Heart left ventricle (tissue), 13 donors: ENCODE results near the gene WNK2.

Source experiments
- POLR2A ChIP-seq, 2 donors: fragments of 450-650 bp; IDR thresholded peaks; one replicate each; pipeline ENCODE4 v1.6.1; 2017; ENCODE audit warnings: antibody characterized with exemption in 2 of 2, mild to moderate bottlenecking in 2 of 2, moderate library complexity in 2 of 2
- TF ChIP-seq, protein P1 (sequence below), 12 donors: fragments of 200-600 bp; sonication (generic) in 4 of 12; IDR thresholded peaks; one replicate each; pipeline versions ENCODE4 v1.5.0 to v1.8.0; 2018 to 2022; ENCODE audit warnings: antibody characterized with exemption in 12 of 12, mild to moderate bottlenecking in 5 of 12
- donor health status: ischemic (EF 13 %, LVEDD 7.1; RV severe dilation, severe dysfunction).
- donor health status: DM: no; HTN: yes; CAD: no.
- donor health status: DM: no; HTN: no; CAD: no.
- donor health status: ischemic (EF 25% LVEDD 6.9; RV normal size, moderate dysfunction).
- donor health status: ischemic (EF 25% LVEDD 5.7; RV mildly dilated, moderate dysfunction).
- donor health status: ischemic (EF 35%, LVEDD 5.7; RV mildly dilated, moderate dysfunction).
- donor health status: nonischemic (EF 11% LVEDD 7.7; RV severe dilation, severe dysfunction).
- donor health status: DM: yes; HTN: yes; CAD: no.
- donor health status: PGD.
- donor health status: ischemic (EF 29% LVEDD 5.4; RV normal size, mild dysfunction).
- donor health status: nonischemic (EF 23%, LVEDD 6.1; RV moderate dilation, normal function).

DNA sequence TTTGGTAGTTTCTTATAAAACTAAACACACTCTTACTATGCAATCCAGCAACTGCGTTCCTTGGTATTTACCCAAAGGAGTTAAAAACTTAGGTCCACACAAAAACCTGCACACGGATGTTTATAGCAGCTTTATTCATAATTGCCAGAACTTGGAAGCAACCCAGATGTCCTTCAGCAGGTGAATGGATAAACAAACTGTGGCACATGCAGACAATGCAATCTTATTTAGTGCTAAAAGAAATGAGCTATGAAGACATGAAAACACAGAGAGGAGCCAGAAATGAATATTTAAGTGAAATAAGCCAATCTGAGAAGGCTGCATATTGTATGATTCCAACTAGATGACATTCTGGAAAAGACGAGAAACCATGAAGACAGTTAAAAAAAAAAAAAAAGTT lies 10.7 kb downstream of the WNK2 start:
- TF ChIP-seq, protein P1, sequence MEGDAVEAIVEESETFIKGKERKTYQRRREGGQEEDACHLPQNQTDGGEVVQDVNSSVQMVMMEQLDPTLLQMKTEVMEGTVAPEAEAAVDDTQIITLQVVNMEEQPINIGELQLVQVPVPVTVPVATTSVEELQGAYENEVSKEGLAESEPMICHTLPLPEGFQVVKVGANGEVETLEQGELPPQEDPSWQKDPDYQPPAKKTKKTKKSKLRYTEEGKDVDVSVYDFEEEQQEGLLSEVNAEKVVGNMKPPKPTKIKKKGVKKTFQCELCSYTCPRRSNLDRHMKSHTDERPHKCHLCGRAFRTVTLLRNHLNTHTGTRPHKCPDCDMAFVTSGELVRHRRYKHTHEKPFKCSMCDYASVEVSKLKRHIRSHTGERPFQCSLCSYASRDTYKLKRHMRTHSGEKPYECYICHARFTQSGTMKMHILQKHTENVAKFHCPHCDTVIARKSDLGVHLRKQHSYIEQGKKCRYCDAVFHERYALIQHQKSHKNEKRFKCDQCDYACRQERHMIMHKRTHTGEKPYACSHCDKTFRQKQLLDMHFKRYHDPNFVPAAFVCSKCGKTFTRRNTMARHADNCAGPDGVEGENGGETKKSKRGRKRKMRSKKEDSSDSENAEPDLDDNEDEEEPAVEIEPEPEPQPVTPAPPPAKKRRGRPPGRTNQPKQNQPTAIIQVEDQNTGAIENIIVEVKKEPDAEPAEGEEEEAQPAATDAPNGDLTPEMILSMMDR (IDR thresholded peaks at IDR 0.05): no peak
- no peak for TF ChIP-seq POLR2A (IDR thresholded peaks at IDR 0.05)
